ENCODE measurements around the gene PCK2. TPM values are rescaled to one million over a fixed set of nuclear protein-coding genes. Genes with fewer than 3 reads are reported as not detected.

The PCK2 gene
- total and polyA plus RNA-seq, 2 of the 13 experiments (the other 11 are each of a cell fraction or from before 2014, with no cell fraction given) = 129 to 272 TPM

DNA sequence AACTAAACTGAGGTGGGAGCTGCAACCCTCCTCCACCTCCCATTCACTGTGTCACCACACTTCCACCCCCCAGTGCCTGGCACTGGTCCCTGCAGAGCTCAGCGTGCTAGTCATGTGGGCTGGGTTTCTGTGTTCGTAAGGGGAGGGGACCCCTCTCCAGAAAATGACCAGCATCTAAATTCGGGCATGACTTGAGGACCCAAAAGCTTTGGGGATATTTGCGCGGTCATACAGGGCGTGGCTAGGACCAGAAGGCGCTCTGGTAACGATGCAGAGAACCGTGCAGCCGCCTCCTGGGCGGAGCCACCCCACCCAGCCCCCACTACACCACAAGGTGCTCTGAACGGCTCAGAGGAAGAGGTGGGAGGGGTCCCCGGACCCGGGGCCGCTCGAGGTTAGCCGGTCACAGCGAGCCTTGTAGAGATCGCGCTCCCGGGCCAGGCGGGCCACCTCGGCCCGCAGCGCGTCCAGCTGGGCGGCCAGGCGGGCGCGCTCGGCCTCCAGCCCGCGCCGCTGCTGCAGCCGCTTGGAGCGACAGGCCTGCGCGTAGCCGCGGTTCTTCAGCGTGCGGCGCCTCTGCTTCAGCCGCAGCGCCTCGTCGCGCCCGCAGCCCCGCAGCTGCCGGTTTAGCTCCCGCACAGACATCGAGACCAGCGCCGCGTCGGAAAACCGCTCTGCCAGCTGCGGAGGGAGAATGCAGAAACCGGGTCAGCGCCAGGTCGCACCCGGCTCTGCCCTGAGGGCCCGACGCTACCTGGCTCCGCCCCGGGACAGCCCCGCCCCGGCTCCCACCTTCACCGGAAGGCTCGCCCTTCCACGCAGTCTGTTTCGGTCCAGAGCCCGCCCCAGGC, 13.0 kb upstream of the PCK2 start (continued):
- TF ChIP-seq, protein P1, sequence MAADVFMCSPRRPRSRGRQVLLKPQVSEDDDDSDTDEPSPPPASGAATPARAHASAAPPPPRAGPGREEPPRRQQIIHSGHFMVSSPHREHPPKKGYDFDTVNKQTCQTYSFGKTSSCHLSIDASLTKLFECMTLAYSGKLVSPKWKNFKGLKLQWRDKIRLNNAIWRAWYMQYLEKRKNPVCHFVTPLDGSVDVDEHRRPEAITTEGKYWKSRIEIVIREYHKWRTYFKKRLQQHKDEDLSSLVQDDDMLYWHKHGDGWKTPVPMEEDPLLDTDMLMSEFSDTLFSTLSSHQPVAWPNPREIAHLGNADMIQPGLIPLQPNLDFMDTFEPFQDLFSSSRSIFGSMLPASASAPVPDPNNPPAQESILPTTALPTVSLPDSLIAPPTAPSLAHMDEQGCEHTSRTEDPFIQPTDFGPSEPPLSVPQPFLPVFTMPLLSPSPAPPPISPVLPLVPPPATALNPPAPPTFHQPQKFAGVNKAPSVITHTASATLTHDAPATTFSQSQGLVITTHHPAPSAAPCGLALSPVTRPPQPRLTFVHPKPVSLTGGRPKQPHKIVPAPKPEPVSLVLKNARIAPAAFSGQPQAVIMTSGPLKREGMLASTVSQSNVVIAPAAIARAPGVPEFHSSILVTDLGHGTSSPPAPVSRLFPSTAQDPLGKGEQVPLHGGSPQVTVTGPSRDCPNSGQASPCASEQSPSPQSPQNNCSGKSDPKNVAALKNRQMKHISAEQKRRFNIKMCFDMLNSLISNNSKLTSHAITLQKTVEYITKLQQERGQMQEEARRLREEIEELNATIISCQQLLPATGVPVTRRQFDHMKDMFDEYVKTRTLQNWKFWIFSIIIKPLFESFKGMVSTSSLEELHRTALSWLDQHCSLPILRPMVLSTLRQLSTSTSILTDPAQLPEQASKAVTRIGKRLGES (CRISPR knock-in tag; IDR thresholded peaks at IDR 0.05; ENCODE audit: borderline replicate concordance) = no peak
- TF ChIP-seq MYNN (CRISPR knock-in tag; IDR thresholded peaks at IDR 0.05; ENCODE audit: low read depth) (peak; percentile 46; the same call in 1 of the 2 replicates), POLR2A (IDR thresholded peaks at IDR 0.05; ENCODE audit: insufficient read depth in 1 of 2, low read depth in 2 of 2, low read length in 2 of 2) (peak in 1 of 2 experiments; percentile 33; a peak in 1 of 4 replicates), CREM (IDR thresholded peaks at IDR 0.05) (no peak), CREM (CRISPR knock-in tag; IDR thresholded peaks at IDR 0.05) (0 out of 2 replicates have a peak, but pooled peaks have one; percentile 7), AKAP8 (CRISPR knock-in tag; IDR thresholded peaks at IDR 0.05) (peak; percentile 64; the same call in 1 of the 2 replicates), ZNF724P (CRISPR knock-in tag; IDR thresholded peaks at IDR 0.05; ENCODE audit: borderline replicate concordance) (peak; percentile 87), YEATS4 (CRISPR knock-in tag; IDR thresholded peaks at IDR 0.05; ENCODE audit: borderline replicate concordance) (peak; percentile 68), CBX2 (IDR thresholded peaks at IDR 0.05; ENCODE audit: low read depth, low read length) (no peak), CBX2 (CRISPR knock-in tag; IDR thresholded peaks at IDR 0.05; ENCODE audit: low read depth) (peak; percentile 98; the same call in 1 of the 2 replicates), ZSCAN25 (CRISPR knock-in tag; IDR thresholded peaks at IDR 0.05) (peak; percentile 26; the same call in 1 of the 2 replicates), HNRNPL (IDR thresholded peaks at IDR 0.05; ENCODE audit: low read depth, low read length) (0 out of 2 replicates have a peak, but pooled peaks have one; percentile 65), MIXL1 (CRISPR knock-in tag; IDR thresholded peaks at IDR 0.05) (no peak), ZNF549 (CRISPR knock-in tag; IDR thresholded peaks at IDR 0.05) (no peak), ZNF678 (CRISPR knock-in tag; IDR thresholded peaks at IDR 0.05) (no peak)
- TF ChIP-seq, protein P2, sequence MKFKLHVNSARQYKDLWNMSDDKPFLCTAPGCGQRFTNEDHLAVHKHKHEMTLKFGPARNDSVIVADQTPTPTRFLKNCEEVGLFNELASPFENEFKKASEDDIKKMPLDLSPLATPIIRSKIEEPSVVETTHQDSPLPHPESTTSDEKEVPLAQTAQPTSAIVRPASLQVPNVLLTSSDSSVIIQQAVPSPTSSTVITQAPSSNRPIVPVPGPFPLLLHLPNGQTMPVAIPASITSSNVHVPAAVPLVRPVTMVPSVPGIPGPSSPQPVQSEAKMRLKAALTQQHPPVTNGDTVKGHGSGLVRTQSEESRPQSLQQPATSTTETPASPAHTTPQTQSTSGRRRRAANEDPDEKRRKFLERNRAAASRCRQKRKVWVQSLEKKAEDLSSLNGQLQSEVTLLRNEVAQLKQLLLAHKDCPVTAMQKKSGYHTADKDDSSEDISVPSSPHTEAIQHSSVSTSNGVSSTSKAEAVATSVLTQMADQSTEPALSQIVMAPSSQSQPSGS (CRISPR knock-in tag; IDR thresholded peaks at IDR 0.05) = peak; percentile 24; the same call in 1 of the 2 replicates
- TF ChIP-seq, protein P3, sequence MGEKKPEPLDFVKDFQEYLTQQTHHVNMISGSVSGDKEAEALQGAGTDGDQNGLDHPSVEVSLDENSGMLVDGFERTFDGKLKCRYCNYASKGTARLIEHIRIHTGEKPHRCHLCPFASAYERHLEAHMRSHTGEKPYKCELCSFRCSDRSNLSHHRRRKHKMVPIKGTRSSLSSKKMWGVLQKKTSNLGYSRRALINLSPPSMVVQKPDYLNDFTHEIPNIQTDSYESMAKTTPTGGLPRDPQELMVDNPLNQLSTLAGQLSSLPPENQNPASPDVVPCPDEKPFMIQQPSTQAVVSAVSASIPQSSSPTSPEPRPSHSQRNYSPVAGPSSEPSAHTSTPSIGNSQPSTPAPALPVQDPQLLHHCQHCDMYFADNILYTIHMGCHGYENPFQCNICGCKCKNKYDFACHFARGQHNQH (CRISPR knock-in tag; IDR thresholded peaks at IDR 0.05) = peak; percentile 55; the same call in 1 of the 2 replicates
- TF ChIP-seq, protein P4, sequence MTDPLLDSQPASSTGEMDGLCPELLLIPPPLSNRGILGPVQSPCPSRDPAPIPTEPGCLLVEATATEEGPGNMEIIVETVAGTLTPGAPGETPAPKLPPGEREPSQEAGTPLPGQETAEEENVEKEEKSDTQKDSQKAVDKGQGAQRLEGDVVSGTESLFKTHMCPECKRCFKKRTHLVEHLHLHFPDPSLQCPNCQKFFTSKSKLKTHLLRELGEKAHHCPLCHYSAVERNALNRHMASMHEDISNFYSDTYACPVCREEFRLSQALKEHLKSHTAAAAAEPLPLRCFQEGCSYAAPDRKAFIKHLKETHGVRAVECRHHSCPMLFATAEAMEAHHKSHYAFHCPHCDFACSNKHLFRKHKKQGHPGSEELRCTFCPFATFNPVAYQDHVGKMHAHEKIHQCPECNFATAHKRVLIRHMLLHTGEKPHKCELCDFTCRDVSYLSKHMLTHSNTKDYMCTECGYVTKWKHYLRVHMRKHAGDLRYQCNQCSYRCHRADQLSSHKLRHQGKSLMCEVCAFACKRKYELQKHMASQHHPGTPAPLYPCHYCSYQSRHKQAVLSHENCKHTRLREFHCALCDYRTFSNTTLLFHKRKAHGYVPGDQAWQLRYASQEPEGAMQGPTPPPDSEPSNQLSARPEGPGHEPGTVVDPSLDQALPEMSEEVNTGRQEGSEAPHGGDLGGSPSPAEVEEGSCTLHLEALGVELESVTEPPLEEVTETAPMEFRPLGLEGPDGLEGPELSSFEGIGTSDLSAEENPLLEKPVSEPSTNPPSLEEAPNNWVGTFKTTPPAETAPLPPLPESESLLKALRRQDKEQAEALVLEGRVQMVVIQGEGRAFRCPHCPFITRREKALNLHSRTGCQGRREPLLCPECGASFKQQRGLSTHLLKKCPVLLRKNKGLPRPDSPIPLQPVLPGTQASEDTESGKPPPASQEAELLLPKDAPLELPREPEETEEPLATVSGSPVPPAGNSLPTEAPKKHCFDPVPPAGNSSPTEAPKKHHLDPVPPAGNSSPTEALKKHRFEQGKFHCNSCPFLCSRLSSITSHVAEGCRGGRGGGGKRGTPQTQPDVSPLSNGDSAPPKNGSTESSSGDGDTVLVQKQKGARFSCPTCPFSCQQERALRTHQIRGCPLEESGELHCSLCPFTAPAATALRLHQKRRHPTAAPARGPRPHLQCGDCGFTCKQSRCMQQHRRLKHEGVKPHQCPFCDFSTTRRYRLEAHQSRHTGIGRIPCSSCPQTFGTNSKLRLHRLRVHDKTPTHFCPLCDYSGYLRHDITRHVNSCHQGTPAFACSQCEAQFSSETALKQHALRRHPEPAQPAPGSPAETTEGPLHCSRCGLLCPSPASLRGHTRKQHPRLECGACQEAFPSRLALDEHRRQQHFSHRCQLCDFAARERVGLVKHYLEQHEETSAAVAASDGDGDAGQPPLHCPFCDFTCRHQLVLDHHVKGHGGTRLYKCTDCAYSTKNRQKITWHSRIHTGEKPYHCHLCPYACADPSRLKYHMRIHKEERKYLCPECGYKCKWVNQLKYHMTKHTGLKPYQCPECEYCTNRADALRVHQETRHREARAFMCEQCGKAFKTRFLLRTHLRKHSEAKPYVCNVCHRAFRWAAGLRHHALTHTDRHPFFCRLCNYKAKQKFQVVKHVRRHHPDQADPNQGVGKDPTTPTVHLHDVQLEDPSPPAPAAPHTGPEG (CRISPR knock-in tag; IDR thresholded peaks at IDR 0.05) = 0 out of 2 replicates have a peak, but pooled peaks have one; percentile 68
